Activated CD4-positive, CD25-positive, alpha-beta regulatory T cell (primary cell): ENCODE measurements around the gene MORF4L2.
A peak's percentile ranks its signal among the peaks of the same experiment; 100 is the strongest.

Experiments used
- DNase-seq, 4 experiments: peaks; one replicate each; lab custom pipeline; 2025; lab: John Stamatoyannopoulos, UW

The MORF4L2 gene, protein sequence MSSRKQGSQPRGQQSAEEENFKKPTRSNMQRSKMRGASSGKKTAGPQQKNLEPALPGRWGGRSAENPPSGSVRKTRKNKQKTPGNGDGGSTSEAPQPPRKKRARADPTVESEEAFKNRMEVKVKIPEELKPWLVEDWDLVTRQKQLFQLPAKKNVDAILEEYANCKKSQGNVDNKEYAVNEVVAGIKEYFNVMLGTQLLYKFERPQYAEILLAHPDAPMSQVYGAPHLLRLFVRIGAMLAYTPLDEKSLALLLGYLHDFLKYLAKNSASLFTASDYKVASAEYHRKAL

GRCh38 chrX:103686199-103687072, at the start of gene MORF4L2:
Gene MORF4L2, minus strand, starts transcription at chrX:103686699. Its CDS starts 9,672 bp downstream, at chrX:103677027.
- DNase-seq: peak; percentile 48 to 73 (median 64)

DNA sequence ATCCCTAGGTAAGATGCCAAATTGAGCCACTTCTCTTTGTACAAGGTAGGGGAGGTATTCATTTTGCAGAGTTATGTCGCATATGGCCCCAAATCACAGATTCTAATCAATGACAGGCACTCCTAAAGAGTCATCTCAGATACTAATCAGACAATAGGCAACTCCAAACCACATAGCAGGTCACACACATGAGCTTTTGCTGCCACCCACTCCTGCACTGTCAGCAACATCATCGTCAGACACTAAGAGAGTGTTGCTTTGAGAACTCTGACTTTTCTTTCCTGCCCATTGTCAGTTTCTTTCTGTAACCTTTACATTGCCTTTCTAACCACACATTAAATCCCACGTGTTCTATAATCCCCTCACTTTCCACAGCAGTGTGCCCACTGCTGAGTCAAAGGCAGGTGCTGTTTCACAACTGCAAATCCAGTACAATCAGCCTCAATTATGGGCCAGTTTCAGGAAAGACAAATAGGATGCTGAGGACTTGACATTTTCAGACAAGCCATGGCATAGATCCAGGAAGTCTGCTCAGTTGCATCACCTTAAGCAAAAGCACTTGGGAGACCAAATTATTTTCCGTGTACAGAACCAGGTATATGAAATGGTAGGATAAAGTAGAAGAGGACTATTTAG, 47.7 kb upstream of the MORF4L2 start:
- DNase-seq: no peak

DNA sequence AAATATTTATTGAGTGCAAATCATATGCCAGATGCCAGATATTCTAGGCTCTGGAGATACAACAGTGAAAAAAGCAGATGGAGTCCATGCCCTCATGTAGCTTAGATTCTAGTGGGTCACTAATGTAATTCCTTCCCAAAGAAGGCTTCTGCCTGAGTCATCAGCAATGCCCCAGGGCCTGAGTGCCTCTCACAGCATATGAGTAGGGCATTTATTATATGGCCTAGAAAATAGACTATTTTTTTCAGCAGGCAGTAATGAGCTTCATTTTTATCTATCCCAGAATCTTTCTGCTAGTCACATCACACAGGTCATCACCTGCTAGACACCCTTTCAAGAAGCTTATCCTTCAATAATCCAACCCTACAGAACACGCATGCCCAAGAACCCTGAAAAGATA, 46.5 kb upstream of the MORF4L2 start:
- DNase-seq: no peak

DNA sequence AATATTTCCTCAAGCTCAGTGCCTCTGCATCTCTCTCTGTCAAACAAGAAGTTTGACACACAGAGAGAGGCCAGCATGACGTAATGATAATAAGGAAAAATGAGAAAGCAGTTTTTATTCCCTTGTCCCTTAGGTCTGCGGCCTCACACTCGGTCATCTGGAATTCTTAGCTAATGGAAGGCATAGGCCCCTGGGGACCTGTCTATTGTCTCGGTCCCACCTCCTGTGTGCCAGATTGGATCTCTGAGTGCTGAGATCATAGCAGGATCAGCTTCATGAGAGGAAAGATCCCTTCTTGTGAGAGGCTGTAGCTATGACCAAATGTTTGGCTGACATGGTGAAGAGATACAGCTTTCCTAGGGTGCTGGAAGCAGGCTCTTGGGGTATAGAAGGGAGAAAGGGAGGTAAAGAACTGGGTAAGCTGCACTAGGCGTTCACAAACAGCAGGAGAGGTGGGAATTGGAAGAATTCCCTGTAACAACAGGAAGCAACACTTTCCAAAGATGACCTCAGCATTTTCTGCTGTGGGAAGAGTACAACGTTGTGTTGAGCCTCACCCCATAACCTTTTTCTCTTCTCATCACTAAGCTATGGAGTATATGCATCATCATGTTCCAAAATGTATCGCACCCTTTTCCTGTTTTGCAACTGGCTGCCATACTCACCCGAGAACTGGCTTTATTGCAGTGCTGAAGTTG, 44.4 kb upstream of the MORF4L2 start:
- no peak for DNase-seq

DNA sequence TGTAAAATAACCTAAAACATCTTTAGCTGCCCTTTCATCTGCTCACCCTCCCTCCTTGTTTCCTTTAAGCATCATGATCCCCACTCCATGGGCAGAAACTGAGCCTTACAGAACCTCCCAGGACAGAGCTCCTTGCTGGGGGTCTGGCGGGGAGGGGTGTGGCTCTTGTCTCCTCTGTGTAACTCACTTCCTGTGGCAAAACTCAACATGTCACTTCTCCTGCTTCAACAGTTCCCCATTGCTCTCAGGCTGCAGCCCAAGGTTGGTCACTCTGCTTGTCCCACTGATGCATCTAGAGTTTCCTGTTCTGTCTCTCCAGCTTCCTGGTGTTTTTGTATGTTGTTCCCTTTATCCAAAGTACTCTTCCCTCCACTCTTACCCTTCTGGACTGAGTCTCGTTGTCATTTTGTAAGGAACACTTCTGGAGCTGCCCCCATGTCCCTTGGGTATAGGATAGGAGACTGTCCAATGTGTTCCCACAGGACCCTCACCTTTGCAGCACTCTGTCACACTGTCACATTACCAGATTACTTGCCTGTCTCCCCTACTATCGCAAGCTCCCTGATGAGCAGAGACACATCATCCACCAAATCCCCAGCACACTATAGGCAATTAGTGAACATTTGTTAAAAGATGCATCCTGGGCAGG, 43.8 kb upstream of the MORF4L2 start:
- DNase-seq: no peak

DNA sequence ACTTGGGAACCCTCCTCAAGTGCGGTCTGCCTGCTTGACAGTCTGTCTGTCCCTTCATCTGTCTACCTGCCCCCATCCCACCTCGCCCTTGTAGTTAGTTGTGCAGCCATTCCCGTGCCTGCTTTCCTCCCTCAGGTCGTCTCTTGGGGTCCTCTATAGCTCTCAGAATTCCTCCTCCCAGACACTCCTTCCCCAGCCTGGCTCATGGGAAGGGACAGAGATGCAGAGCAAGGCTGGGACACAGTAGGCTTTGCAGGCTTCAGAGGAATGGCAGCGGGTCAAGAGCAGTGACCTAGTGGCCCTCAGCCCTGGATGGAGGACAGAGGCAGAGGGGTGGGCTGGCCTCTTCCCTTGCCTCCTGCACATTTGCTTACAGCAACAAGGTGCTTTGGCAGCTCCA, 42.5 kb upstream of the MORF4L2 start:
- no peak for DNase-seq

DNA sequence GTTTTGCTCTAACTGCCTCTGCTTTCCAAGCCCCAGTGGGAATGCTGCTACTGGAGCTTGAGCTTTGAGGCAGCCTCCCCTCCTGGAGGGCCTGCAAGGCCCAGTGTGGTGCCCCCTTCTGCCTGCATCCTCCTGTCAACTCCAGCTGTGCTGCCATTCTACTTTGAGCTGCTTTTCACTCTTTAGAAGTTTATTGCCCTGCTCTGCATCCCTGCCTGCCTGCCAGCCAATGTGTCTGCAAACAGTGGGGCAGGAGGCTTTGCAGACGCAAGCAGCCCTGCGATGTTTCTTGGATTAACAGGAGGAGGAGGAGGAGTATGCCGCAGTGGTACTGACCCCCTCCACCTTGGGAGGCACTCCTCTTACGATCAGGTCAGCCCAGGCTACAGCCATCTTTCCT, 40.6 kb upstream of the MORF4L2 start:
- DNase-seq: no peak

DNA sequence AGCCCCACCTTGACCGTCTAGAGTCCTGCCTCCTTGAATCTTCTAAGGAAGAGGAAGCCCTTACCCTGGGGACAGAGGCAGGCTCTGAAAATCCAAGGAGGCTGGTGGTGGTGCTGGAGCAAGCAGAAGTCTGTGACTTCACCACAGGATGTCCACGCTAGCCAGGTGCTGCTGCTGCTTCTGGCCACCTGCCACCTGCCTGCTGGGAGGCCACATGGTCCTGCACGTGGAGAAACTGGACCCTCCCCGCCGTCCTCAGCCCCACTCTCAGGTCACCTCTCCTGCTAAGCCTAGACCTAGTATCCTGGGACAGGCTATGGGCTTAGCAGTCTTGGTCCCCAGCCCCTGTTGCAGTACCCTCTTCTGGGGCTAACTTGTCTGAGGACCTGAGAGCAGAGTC, 40.0 kb upstream of the MORF4L2 start:
- DNase-seq: no peak

DNA sequence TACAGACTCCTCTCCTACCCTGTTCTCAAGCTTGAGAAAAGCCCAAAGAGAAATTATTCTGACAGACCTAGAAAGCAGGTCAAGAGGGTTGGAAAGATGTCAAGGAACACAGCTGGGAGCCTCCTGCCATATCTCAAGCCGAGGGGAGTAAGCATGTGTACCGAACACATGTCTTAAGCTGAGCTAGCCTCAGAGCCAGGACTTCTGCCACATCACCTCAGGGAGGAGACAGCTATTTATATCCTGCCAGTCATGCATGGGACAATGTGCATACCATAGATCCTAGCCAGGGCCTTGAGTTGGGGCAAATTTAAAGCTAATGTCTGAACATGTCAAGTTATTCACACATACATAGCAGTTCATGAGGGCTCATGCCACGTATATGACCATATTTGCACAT, 36.0 kb upstream of the MORF4L2 start:
- no peak for DNase-seq

GRCh38 chrX:103718120-103718519, 31.6 kb upstream of the MORF4L2 start:
- no peak for DNase-seq

DNA sequence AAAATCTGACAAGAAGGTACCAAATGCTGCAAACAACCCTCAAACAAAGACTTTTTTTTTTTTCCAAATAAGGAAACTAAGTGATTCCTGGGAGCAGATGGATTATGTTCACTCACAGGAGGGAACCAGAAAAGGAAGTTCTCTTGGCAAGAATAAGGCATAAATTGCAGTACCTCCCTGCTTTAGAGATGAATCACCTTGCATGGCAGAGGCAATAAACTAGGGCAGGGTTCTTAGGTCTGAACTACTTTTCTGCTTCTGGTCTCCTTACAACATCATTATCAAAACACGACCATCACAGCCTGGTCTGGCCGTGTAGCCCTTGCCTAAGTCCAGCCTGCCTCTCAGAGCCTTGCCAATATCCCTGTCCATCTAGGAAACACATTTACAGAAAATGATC, 30.5 kb upstream of the MORF4L2 start:
- DNase-seq: no peak

GRCh38 chrX:103710609-103711008, 24.1 kb upstream of the MORF4L2 start, which contains the start of gene TMEM31:
Gene TMEM31, plus strand, starts transcription at chrX:103710909. Its CDS starts 1,350 bp downstream, at chrX:103712259.
- DNase-seq: no peak

DNA sequence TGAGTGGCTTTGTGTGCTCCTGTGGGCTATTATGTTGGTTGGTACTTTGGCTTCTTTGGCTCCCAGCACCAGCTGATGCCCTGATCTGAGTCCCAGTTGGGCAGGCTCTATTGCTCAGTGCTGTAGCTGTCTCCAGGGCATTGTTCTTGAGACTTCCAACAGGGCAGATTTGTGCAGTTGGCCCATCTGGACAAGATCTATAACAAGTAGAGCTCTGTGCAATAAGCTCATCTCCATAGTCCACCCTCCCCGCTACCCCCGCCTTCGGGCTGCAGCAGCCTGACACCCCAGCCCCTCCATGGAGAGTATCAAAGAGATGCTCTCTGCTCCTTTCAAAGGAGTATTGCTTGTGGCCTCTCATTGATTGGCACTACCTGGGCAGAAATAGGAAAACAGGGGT, 18.4 kb upstream of the MORF4L2 start:
- DNase-seq: no peak

DNA sequence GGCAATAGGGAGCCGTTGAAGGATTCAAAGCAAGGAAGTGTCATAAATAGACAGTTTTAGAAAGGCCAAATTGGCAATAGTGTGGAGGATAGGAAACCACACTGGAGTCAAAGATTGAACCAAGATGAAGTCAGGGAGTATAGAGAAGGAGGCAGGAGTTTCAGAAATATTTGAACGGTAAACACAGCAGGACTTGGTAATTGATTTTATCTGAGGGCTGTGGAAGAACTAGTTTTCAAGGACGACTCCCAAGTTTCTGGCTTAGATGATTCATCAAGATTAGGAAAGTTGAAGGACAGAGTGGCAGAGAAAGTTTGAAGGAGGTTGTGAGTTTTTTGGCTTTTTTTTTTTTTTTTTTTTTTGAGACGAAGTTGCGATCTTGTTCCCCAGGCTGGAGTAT, 12.7 kb upstream of the MORF4L2 start:
- DNase-seq: no peak

- DNase-seq: no peak
These were observed 11.2 kb upstream of the MORF4L2 start for GRCh38 chrX:103697687-103698086.

DNA sequence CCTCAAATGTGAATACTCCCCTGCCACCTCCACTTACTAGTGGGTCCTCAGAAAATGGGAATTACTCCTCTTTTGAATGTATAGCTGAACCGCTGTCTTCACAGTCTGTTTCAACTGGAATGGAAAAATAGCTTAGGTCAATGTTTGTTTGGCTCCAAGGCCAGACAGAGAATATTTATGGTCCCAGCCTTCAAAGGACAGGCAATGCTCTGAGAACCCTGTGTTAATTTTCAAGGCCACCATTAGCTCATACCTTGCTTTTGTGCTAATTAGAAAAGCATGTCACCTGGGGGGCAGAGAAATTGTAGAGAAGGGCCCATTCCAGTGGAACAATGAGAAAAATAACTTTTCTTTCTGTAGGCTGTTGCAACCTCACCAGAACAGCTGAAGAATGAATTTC, 4.6 kb upstream of the MORF4L2 start:
- DNase-seq: no peak

- no peak for DNase-seq
These were observed 2.4 kb upstream of the MORF4L2 start for GRCh38 chrX:103688946-103689345.

GRCh38 chrX:103687696-103688201, 1.2 kb upstream of the MORF4L2 start:
- DNase-seq: peak in 3 of 4 experiments; percentile 4 to 12 (median 5)

DNA sequence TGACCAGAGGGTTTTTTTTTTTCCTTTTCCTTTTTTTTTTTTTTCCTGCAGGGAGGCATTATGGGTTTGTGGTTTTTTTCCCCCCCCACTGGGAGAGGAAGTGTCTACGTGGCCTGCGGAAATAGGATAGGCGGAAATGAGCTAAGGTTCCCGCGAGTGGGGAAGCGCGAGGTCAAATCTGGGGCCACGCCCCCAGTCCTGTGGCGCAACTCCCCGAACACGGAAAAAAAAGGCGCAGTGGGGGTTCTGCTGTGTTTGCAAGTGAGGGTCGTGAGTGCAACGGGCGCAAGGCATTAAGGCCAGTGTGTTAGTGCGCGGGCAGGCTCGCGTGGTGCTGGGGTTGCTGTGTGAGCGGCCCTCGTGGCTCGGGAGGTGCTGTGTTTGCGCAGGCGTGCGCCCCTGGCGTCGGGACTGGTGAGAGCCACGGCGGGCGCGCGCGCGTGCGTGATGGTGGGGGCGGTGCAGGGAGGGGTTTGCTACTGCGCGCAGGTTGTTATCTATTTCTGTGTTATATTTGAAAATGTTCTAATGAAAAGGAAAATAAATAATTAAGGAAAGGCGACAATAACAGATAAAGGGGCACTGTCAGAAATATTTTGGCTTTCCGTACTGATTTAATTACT, 685 bp upstream of the MORF4L2 start:
- DNase-seq: peak; percentile 62 to 82 (median 75)

GRCh38 chrX:103685396-103685795, 1.1 kb downstream of the MORF4L2 start:
- DNase-seq: no peak

GRCh38 chrX:103681443-103681842, 5.1 kb downstream of the MORF4L2 start:
- no peak for DNase-seq
